GM04504 (cell line): ENCODE data around the gene CDC14A.
A peak's percentile ranks its signal among the peaks of the same experiment; 100 is the strongest.

Source experiments
- DNase-seq: peaks from one replicate; pipeline ENCODE4 v3.0.0-alpha.2; 2012; ENCODE audit warnings: low read depth

The CDC14A gene

DNA sequence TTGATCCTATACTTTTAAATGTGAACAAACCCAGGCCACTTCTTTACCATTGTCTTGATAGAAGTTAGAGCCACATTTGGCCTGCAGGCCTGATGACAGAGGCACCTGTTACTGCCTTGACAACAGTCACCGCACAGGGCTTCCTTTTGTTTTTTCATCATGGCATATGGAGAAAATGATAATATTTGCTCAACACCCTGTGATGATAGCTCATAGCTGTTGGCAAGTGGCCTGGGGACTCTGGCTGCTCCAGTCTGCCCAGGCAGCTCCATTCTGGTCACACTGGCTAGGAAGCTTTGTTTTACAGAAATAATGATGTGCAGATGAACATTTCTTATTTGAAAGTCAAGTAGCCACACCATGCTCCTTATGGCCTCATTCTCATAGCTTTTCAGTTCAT lies 96.1 kb downstream of the CDC14A start:
- DNase-seq: no peak

DNA sequence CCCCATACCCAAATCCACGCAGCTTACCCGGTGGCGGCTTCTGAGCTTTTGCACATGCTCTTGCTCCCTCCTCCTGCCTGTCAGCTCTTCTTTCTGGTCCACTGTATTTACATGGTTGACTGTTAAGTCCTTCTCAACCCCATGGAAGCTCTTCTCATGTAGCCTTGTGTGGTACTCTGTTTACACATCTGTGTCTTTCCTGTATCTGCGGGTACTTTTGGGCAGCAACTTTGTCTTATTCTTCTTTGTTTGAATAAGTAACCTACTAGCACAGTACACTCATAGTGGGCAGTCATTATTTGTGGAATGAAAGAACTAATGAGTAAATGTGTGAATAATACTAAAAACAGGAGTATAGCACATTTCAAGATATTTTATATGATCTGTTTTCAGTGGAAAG lies 97.2 kb downstream of the CDC14A start:
- DNase-seq: no peak

DNA sequence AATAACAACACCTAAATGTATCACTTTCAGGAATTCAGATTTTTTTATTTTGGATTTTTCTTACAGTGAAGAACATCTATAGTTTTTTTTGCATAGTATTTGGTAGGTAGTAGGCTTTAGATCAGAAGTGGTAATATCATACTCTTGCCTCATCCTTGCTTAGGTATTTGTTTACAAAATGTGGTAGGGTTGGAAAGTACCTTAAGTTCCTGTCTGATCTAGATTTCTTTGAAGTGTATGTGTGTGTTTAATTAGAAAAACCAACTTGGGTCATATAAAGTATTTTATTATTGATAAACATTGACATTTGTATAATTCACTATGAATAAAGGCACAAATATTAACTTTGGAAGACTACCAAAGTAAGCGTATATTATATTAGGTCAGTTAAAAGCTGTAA lies 100.3 kb downstream of the CDC14A start:
- DNase-seq: no peak

DNA sequence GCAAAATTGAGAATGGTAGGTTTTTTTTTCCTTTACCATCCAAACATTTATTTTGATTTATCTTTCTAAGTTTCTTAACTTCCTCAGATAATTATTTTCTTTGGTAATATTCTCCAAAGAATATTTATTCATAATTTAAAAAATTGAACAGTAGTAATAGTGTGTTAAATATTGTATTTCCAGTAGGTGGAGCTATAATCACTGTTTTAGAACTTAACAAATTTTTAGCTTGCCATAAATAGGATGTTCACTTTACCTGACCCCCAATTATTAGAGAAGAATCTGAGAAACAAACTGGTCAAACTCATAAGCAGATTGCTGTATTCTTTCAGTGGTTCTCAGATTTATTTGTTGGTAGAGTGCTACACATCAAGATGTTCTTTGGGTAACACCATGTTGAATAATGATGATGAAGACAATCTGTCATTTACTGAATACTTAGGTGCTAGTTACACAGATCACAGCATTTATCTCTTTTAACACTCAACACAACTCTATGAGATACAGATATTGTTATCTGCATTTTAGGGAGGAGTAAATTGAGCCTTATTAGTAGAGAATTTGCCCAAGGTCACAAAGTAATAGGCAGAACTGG lies 103.3 kb downstream of the CDC14A start:
- DNase-seq: no peak

DNA sequence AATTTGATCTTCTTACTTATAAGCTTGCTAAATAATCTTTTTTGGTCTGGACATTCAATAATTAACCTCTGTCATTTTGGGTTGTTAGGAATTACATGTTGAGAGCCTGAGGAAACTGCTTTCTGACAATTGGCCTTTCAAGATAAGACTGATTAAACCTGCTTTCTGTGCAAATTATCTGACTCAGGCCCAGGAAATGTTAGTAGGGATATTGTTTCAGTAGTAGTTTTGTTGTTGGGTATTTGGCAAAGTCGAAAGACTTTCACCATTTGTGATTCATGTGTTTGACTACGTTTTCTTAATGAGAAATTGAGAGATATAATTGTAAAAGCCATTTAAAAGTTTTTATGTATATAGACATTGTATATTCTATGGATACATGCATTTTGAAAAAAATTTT lies 104.6 kb downstream of the CDC14A start:
- no peak for DNase-seq

DNA sequence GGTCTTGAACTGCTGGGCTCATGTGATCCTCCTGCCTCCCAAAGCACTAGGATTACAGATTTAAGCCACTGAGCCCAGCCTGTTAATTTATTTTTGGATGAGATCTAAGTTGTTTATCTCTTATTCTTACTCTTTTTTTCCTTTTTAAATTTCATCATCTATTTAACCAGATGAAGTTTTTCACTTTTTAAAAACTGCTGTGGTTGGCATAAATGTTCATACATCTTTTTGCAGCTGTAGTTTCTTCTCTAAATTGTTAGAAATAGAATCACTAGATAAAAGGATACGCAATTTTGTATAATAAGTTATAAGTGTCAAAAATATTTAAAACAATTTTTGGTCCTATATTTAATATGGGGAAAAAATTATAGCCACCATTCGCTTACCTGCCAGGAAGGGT lies 105.4 kb downstream of the CDC14A start:
- DNase-seq: no peak

DNA sequence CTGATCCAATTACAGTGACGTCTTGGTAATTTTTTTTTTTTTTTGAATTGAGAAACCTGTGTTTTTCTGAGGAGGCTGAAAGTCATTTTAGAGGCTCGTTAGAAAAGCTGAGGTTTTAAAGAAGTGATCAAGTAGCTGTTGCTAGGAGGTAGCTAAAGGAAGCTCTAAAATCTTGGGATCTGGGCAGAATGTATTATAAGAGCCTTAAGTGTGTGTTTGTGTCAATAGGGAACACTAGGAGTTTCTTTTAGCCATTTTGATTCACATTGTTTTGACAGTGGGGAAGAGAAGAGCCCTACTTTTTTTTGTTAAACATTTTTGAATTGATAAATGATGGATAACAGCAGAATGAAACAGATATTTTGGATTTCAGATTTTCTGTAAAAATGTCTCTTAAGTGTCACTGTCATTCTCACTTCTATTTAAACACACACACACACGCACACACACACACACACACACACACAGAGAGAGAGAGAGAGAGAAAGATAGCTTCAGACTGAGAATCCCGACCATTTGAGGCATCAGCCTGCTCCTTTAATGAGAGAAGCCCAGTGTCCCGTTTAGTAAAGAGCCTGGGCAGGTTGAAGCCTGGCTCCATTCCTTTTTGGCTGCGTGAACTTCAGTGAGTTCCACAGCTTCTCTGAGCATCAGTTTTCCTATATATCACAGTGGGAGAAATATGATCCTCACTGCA lies 106.5 kb downstream of the CDC14A start:
- no peak for DNase-seq

DNA sequence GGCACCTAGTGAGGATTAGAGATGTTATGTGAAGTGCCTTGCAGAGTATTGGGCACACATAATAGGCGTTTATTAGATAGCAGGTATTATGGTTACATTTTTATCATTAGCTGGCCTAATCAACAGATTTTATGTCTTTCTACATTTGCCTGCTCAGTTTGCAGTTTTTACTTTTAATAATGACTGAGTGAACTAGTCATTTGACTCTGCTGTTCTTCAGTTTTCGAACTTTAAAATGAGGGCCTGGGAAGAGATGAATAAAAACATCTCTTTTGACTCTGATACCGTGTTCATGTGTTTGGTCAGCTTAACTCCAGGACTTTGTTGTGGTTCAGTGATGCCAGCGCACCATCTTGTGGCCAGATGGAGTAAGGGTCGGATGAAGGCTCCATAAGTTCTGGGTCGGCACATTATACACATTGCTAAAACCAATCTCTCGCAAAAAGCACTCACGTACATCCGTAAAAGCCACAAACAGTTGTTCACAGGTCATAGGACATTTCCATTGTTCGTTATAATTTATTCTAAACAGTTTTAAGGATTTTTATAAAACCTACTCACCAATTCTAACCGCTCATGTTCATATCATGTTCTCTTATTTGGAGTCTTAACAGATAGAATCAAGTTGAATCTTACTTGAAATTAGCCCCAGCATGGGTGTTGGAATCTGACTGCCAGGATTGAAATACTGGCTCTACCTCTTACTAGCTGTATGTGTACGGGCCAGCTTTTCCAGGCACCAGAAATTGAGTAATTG lies 107.2 kb downstream of the CDC14A start:
- peak; percentile 55 for DNase-seq

DNA sequence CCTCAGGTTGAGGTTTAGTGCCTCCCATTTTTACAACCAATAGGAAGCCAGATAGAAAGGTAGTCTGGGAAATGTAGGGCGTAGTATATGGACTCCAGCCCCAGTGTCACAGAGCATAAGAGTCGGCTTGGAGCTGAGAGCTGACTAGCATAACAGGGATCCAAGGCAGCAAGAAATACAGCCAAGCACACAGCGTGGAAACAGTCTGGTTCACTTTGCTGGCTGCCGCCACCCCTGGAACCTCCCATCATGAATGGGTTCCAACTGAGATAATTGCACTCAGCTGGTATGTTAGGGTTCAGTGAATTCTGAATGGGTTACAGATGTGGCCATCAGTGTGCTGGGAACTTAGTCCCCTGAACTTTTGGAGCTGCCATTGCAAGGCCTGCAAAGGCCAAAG lies 108.9 kb downstream of the CDC14A start:
- DNase-seq: peak; percentile 17

DNA sequence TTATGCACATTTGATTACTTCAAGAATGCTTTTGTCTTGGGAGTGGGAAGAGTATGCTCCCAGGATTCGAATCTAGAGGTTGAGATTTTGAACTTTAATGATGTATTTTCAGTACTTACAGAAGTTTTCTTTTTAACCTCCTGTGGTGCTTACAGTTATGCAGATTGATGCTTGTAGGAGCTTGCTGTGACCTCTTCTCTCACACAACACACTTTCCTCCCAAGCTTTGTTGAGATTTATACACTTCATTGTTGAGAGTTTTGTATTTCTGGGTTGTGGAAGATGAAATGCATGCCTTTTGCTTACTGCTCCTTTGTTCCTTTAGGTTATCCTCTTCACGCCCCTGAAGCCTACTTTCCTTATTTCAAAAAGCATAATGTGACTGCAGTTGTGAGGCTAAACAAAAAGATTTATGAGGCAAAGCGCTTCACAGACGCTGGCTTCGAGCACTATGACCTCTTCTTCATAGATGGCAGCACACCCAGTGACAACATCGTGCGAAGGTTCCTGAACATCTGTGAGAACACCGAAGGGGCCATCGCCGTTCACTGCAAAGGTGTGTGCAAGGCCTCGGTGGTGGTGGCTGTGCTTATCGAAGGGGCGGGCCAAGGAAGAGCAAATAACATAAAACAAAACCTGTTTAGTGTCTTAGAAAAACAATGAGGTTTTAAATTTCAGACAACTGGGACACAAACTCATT lies 110.2 kb downstream of the CDC14A start:
- no peak for DNase-seq

DNA sequence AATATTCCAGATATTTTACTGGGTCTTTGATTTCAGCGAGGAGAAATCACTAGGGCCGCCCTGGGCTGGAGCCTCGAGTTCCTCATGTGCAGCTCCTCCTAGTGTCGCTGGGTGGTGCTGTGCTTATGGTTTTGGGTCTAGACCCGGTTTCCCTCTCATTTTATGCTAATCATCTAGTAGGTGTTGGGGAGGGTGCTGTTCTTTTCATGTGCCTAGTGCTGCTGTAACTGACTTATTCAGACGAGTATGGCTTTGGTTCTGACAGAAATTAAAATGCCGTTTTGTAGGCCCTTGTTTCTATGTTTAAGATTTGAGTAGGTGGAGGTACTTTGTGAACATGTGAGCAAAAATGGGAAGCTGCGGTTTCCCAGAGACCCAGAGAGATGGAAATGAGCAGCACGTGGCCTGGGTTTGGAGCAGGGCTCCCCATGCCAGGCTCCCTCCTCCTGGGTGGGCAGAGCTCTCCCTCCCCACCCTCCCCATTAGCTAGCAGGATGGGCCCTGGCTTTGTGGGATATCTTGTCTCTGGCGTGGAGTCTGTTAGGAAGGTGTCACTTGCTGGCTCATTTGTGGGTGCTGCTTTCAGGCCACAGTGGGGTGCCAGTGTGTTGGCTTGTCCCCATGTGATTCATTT lies 111.6 kb downstream of the CDC14A start:
- DNase-seq: peak; percentile 15

DNA sequence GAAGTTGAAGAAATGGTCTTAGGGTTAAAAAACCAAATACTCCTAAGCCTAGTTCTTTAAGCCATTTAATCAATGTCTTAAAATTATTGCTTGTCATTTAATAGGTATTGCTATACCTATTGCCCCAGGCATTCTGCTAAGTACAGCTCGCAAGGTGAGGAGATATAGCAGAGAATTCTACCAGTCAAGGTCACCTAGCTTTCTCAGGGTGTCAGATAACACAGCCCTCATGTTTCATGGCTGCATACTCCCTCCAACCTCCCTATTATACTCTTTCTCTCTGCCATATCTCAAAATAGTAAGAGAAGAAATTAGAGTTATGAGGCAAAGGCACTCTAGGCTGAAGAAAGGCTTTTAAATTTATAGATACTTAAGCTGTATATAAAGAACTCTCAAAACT lies 117.3 kb downstream of the CDC14A start:
- DNase-seq: no peak

DNA sequence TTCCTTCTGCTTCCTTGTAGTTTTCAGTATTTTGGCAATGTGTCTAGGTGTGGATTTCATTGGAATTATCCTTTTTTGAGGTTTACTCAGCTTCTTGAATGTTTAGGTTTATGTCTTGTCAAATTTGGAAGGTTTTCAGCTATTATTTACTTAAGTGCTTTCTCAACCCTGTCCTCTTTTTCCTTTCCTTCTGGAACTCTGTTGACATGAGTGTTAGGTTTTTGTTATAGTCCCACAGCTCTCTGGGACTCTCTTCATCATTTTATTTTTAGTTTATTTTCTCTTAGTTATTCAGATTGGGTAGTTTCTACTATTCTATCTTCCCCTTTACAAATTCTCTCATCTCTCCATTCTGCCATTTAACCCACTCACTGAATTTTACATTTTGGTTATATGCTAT lies 122.5 kb downstream of the CDC14A start:
- no peak for DNase-seq

DNA sequence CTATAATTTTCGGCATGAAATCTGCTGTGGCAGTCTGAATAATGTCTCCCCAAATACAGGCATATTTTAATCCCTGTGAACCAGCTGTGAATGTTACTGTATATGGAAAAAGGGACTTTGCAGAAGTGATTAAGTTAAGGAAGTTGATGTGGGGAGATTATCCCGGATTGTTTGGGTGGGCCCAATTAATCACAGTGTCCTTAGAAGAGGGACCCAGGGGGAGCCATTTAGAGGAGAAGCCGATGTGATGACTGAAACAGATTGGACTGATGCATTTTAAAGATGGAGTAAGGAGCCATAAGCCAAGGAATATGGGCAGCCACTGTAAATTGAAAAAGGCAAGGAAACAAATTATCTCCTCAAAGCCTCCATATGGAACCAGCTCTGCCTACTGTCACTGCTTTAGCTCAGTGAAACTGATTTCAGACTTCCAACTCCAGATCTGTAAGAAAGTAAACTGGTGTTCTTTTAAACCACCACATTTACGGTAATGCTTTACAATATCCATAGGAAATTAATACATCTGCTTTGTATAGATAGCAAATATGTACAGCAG lies 124.5 kb downstream of the CDC14A start:
- DNase-seq: no peak

DNA sequence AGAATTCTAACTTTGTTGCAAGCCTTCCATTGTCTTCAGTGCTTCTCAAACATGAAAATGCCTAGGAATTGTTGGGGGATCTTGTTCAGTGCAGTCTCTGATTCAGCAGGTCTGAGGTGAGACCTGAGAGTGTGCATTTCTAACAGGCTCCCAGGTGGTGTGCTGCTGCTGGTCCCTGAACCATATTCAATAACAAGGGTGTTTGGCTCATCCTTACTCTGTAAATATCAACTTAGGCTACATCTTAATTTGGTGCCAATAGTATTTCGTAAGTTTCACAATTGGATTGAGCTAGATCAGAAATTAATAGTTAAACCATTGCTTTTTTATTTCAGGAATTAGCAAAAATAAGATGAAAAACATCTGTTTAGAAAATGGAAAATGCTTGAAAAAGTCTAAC lies 126.5 kb downstream of the CDC14A start:
- no peak for DNase-seq

DNA sequence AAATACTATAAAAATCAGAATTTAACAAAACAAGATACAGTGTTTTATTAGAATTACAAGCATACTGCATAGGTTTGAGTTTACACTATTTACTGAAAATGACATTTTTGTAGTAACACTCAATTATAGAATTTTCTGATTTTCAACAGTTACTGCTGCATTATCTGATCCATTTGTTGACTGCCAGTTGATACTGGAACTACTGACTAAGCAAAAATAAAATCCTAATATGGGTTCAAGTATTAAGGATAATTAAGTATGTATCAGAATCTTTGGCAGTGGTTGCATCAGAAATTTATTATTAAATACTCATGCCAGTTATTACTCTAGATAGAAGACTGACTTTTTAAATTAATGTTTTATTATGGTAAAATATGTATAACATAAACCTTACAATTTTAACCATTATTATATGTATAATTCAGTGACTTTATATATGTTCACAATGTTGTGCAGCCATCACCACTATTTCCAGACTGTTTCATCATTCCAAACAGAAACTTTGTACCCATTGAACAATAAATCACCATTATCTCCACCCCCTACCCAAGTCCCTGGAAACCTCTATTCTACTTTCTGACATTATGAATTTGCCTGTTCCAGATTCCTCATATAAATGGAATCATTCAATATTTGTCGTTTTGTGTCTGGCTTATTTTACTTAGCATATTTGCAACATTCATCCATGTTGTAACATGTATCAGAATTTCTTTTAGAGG lies 127.5 kb downstream of the CDC14A start:
- DNase-seq: no peak

DNA sequence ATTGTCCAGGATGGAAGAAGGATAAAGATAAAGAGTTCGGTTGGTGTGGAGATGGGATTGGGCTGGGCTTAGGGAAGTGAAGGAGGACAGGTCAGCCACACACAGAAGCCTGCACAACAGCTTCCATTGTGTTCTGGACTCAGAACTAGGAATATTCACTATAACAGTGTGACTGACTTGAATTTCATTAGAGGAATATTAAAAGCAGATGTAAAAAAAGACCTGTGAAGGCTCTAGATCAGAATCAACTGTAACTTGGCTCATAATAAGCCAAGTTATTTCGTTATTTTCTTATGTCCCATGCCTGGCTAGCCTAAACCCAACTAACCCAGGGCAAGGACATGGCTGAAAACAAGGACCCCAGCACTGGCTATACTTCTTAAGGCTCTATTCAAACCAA lies 129.0 kb downstream of the CDC14A start:
- no peak for DNase-seq

DNA sequence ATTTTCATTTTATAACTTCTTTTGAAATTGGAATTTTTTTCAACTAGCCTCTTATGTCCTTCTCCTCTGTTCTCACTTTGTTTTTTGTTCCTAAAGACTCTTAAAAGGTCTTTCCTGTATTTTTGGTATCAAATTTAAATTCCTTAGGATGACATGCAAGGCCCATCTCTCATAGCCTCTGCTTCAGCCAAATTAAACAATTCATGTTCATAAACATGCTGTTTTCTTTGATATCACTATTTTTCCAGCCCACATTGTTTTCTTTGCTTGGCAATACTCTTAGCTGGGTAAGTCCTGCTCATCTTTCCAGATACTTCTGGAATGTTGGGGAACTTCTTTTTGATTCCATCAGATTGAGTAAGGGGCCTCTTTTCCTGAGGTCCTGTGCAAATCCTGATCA lies 129.9 kb downstream of the CDC14A start:
- no peak for DNase-seq

DNA sequence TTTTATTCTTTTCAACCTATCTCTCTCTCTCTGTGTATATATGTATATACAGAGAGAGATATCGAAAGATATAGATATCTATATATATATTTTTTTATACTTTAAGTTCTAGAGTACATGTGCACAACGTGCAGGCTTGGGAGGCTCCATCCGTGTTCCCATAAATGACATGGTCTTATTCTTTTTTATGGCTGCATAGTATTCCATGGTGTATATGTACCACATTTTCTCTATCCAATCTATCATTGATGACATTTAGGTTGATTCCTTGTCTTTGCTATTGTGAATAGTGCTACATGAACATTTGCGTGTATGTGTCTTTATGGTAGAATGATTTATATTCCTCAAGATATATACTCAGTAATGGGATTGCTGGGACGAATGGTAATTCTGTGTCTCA lies 130.4 kb downstream of the CDC14A start:
- DNase-seq: no peak

DNA sequence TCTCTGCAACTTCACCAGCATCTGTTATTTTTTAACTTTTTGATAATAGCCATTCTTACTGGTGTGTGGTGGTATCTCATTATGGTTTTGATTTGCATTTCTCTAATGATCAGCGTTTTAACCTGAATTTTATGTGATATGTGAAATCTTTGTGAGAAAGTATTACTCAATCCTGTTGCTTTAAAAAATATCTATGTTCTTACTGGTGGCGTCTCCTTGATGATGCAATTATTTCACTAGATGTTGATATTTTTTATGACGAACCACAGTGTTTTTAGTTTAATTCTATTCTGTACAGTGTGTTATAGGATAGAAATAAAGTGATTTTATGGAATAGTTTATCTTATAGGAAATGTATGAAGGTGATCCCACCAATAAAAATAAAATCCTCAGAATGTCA lies 130.9 kb downstream of the CDC14A start:
- no peak for DNase-seq

DNA sequence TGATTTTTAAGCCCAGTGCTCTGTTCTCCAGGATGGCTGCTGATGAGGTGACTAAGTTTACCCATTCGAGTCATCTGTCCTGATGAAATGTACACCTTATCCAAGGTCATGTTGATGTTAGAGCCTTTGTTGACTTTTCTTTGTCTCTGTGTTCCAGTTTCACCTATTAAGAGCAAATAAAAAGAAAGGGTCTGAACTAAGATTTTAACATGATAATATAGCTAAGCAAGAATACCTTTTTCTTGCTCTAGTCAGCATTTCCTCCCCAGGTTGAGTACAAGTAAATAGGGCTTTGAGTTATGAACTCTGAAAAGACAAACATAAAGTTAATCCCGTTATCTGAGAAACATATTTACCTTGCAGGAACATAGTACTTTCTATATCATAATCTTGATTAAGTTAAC lies 133.6 kb downstream of the CDC14A start:
- DNase-seq: no peak
